ENCODE measurements around the gene PCDHGB3. TPM values are rescaled to one million over a fixed set of nuclear protein-coding genes. Genes with fewer than 3 reads are reported as not detected.

Gene PCDHGB3
- total and polyA plus RNA-seq, 2 donors (not counting 3 experiments of a cell fraction or from before 2014, with no cell fraction given): 1.8 to 2.0 TPM

GRCh38 chr5:141398608-141399007, 28.6 kb downstream of the PCDHGB3 start:
- Histone ChIP-seq H3K36me3 (ENCODE audit: control insufficient read depth in 2 of 2, extremely low read depth in 1 of 2, insufficient read depth in 2 of 2, low read length in 2 of 2) (no peaks in the 10 kb centered on the region), H3K27ac (ENCODE audit: insufficient read depth, low read depth, low read length) (no peak overlapping the region), H2AFZ (ENCODE audit: low read depth, low read length) (no peak overlapping the region), H4K20me1 (replicated peaks; ENCODE audit: control insufficient read depth, extremely low read depth, insufficient read depth, low read length) (no peaks in the 10 kb centered on the region), H3K4me1 (ENCODE audit: control insufficient read depth, extremely low read depth, insufficient read depth, low read length) (peaks cover 2% of the 10 kb centered on the region), H3K9ac (replicated peaks; ENCODE audit: extremely low read depth, insufficient read depth, low read length) (no peak overlapping the region), H3K4me2 (ENCODE audit: insufficient read depth, low read length) (no peak overlapping the region), H3K9me3 (replicated peaks; ENCODE audit: control insufficient read depth, insufficient read depth, low read length) (peaks cover 2% of the 10 kb centered on the region), H3K4me3 (replicated peaks in 1 of 3; ENCODE audit: insufficient read depth in 1 of 3, low read depth in 1 of 3, low read length in 3 of 3) (no peak overlapping the region), H3K27me3 (ENCODE audit: control insufficient read depth in 2 of 2, insufficient read depth in 2 of 2, low read length in 2 of 2) (peaks cover 37 to 69% of the 10 kb centered on the region in 2 experiments), H3K9me1 (replicated peaks; ENCODE audit: control insufficient read depth, extremely low read depth, insufficient read depth, low read length) (no peaks in the 10 kb centered on the region), H3K79me2 (ENCODE audit: control insufficient read depth, insufficient read depth, low read length) (no peaks in the 10 kb centered on the region)
- intact Hi-C loops (cut with micrococcal nuclease) (no loop called here), dilution Hi-C loops (cut with MboI; ENCODE audit: extremely low pct_ligation_motif_present, low sequenced_read_pairs) (no loop called here)
- ChIA-PET CTCF (interaction anchor here (1.2 to 3.5 kb wide), 12 partner anchors 8 to 165 kb away, joined by 6 to 45 read pairs (median 16); partner anchors contain the start of genes PCDHGA10, PCDHGA11, PCDHGA12 and PCDHGA2), POLR2A (no interaction called here)
- no TSS peak for BruUV-seq (replicated peaks)
- DNase-seq (ENCODE audit: low read depth, low spot score) (no peak), FAIRE-seq (no peak)
- TF ChIP-seq MAX (IDR thresholded peaks at IDR 0.05; ENCODE audit: insufficient read depth, insufficient read length) (no peak), GATA2 (IDR thresholded peaks at IDR 0.05; ENCODE audit: insufficient read depth, insufficient read length, low read depth, low read length) (no peak), POLR2A (IDR thresholded peaks at IDR 0.05; ENCODE audit: low read depth, low read length) (no peak), CTCF (IDR thresholded peaks at IDR 0.05; ENCODE audit: extremely low read depth in 1 of 2, insufficient read depth in 1 of 2, low read depth in 1 of 2, low read length in 2 of 2) (no peak), FOS (IDR thresholded peaks at IDR 0.05; ENCODE audit: borderline replicate concordance, insufficient read depth, low read length) (no peak), EZH2 (IDR thresholded peaks at IDR 0.05; ENCODE audit: borderline replicate concordance, low read depth, low read length, severe bottlenecking) (no peak), POLR2AphosphoS5 (IDR thresholded peaks at IDR 0.05; ENCODE audit: insufficient read depth, low read depth, low read length) (no peak), MYC (IDR thresholded peaks at IDR 0.05; ENCODE audit: low read depth, low read length) (no peak), JUN (IDR thresholded peaks at IDR 0.05; ENCODE audit: borderline replicate concordance, insufficient read depth, insufficient read length, low read depth) (no peak)
